ENCODE results near the gene RSPH3. TPM values are rescaled to one million over a fixed set of nuclear protein-coding genes. Genes with fewer than 3 reads are reported as not detected.

The RSPH3 gene
- total RNA-seq, 2 donors from 2014 or later: 1.6 to 2.7 TPM

GRCh38 chr6:158926414-158926813 is 73.6 kb downstream of the RSPH3 start:
- no peaks in the 10 kb centered on the region for H3K36me3 Mint-ChIP-seq (ENCODE audit: low read depth)
- no peaks in the 10 kb centered on the region for H3K27me3 Mint-ChIP-seq
- H3K27ac Mint-ChIP-seq: no peak overlapping the region
- DNase-seq (no peak), ATAC-seq (no peak)
- H3K4me3 Mint-ChIP-seq: no peak overlapping the region
- no peaks in the 10 kb centered on the region for H3K9me3 ChIP-seq (ENCODE audit: control insufficient read depth, low read length, poor library complexity, severe bottlenecking)
- no peaks in the 10 kb centered on the region for H3K4me1 Mint-ChIP-seq

DNA sequence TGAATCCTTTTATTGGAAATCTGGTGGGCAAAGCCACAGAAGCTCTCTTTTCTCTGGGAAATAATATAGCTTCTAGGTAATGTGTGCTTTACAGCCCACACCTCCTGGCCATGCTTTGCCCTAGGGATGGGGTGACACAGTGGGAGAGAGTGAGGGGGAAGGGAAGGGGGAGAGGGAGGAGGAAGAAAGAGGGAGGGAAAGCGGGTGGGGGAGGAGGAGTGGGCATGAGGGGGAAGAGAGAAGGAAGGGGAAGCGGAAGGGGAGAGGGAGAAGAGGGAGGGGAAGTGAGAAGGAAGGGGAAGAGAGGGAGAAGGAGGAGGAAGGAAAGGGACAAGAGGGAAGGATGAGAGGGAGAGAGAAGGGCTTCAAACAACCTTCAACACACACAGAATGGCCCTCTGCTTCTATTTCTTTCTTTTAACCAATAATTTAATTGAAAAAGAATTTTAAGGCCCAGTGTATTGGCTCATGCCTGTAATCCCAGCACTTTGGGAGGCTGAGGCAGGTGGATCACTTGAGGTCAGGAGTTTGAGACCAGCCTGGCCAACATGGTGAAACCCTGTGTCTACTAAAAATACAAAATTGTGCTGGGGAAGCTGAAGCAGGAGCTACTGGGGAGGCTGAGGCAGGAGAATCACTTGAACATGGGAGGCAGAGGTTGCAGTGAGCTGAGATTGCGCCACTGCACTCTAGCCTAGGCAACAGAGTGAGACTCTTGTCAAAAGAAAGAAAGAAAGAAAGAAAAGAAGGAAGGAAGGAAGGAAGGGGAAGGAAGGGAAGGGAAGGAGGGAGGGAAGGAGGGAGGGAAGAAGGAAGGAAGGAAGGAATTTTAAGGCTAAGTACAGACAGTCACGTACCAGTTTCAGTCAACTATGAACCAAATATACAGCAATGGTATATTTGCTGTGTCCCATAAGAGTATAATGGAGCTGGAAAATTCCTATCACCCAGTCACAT is 75.2 kb downstream of the RSPH3 start:
- Mint-ChIP-seq H3K36me3 (ENCODE audit: low read depth) (no peaks in the 10 kb centered on the region), H3K27ac (no peak overlapping the region), H3K27me3 (no peaks in the 10 kb centered on the region), H3K4me3 (no peak overlapping the region), H3K4me1 (peaks cover 4% of the 10 kb centered on the region)
- no peak for ATAC-seq
- no peak for DNase-seq
- H3K9me3 ChIP-seq (ENCODE audit: control insufficient read depth, low read length, poor library complexity, severe bottlenecking): no peaks in the 10 kb centered on the region

DNA sequence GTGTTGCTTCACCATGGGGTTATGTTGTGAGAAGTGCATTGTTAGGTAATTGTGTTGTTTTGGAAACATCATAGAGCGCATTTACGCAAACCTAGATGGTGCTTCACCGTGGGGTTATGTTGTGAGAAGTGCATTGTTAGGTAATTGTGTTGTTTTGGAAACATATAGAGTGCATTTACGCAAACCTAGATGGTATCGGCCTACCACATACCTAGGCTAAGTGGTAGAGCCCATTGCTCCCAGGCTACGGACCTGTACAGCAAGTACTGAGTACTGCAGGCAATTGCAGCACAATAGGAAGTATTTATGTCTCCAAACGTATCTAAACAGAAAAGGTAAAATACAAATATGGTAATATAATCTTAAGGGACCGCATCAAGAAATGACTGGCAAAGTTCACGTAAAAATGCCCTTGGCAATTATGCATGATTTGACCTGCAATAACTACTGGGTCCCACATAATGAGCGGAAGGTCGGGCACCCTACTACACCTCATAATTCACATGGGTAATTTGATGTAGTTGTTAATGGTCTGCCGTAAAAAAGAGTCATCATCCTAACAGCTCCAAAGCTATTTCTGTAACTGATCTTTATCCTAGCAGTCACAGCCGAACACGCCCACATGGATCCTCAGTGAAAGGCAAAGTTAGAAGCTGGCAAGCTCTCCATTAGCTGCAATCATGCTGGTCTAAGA is 76.0 kb downstream of the RSPH3 start:
- H3K9me3 ChIP-seq (ENCODE audit: control insufficient read depth, low read length, poor library complexity, severe bottlenecking): no peaks in the 10 kb centered on the region
- no peak for ATAC-seq
- peaks cover 4% of the 10 kb centered on the region for H3K4me1 Mint-ChIP-seq
- H3K27ac Mint-ChIP-seq: no peak overlapping the region
- no peak overlapping the region for H3K4me3 Mint-ChIP-seq
- no peaks in the 10 kb centered on the region for H3K27me3 Mint-ChIP-seq
- H3K36me3 Mint-ChIP-seq (ENCODE audit: low read depth): no peaks in the 10 kb centered on the region
- DNase-seq: no peak

Other genes with a start within 250 kb of the RSPH3 start
- gene EZR, start 180.8 kb downstream of the RSPH3 start, total RNA-seq: 100 to 1,000 TPM; 341 to 361 TPM
- 100 to 1,000 TPM; 269 to 340 TPM for gene TAGAP, start 44.8 kb upstream of the RSPH3 start, total RNA-seq
- not detected for gene FNDC1, start 169.2 kb upstream of the RSPH3 start, total RNA-seq

All from T-helper 17 cell (primary cell).